CD8-positive, alpha-beta memory T cell (primary cell): ENCODE results near the gene DYSF. TPM values are rescaled to one million over a fixed set of nuclear protein-coding genes. Genes with fewer than 3 reads are reported as not detected.

Experiments used
- CTCF ChIA-PET: fragments of 350-600 bp; sonication (Branson Sonifier 250); formaldehyde crosslinking; loops from one replicate; lab custom pipeline; 2021; ENCODE audit warnings: antibody characterized with exemption; lab: Charles Lee
- POLR2A ChIA-PET: fragments of 350-600 bp; sonication (Branson Sonifier 250); formaldehyde crosslinking; loops from one replicate; lab custom pipeline; 2021; ENCODE audit warnings: antibody characterized with exemption; lab: Charles Lee
- DNase-seq, 5 donors: peaks; one replicate each; pipeline versions ENCODE4 v3.0.0 to v3.0.0-alpha.2; 2020 to 2022; ENCODE audit warnings: mixed read lengths in 1 of 5
- H3K27ac ChIP-seq: one replicate; pipeline ENCODE4 v1.7.0; 2013; ENCODE audit warnings: low read depth, mild to moderate bottlenecking, low read length, moderate library complexity
- H3K27me3 ChIP-seq: 2 replicates; pipeline ENCODE4 v1.7.0; 2013; ENCODE audit warnings: low read length, mild to moderate bottlenecking; ENCODE audit not compliant: insufficient read depth, poor library complexity, severe bottlenecking
- H3K36me3 ChIP-seq: 2 replicates; pipeline ENCODE4 v1.7.0; 2013; ENCODE audit warnings: mild to moderate bottlenecking, low read length, moderate library complexity; ENCODE audit not compliant: insufficient read depth
- H3K4me1 ChIP-seq: 2 replicates; pipeline ENCODE4 v1.7.0; 2013; ENCODE audit warnings: mild to moderate bottlenecking, low read length, moderate library complexity; ENCODE audit not compliant: insufficient read depth
- H3K4me3 ChIP-seq: 2 replicates; pipeline ENCODE4 v1.7.0; 2013; ENCODE audit warnings: mild to moderate bottlenecking, low read length
- H3K9me3 ChIP-seq: 2 replicates; pipeline ENCODE4 v1.7.0; 2013; ENCODE audit warnings: mild to moderate bottlenecking, low read length
- H3K27ac Mint-ChIP-seq, 8 donors: one replicate each; pipeline ENCODE4 v1.8.0; 2020 to 2021; ENCODE audit warnings: mixed read lengths in 8 of 8, mild to moderate bottlenecking in 6 of 8, inconsistent platforms in 3 of 8, moderate library complexity in 3 of 8
- H3K27me3 Mint-ChIP-seq, 2 donors: one replicate each; pipeline ENCODE4 v1.8.0; 2020 to 2021; ENCODE audit warnings: mixed read lengths in 2 of 2, mild to moderate bottlenecking in 1 of 2, moderate library complexity in 1 of 2
- H3K36me3 Mint-ChIP-seq, 3 donors: one replicate each; pipeline ENCODE4 v1.8.0; 2020 to 2021; ENCODE audit warnings: mixed read lengths in 3 of 3, inconsistent platforms in 1 of 3, mild to moderate bottlenecking in 1 of 3
- H3K4me1 Mint-ChIP-seq, 3 donors: one replicate each; pipeline ENCODE4 v1.8.0; 2020 to 2021; ENCODE audit warnings: mixed read lengths in 3 of 3, inconsistent platforms in 1 of 3, mild to moderate bottlenecking in 1 of 3
- H3K4me3 Mint-ChIP-seq, 7 donors: one replicate each; pipeline ENCODE4 v1.8.0; 2020 to 2021; ENCODE audit warnings: mixed read lengths in 7 of 7, mild to moderate bottlenecking in 6 of 7, moderate library complexity in 4 of 7, inconsistent platforms in 2 of 7
- H3K9me3 Mint-ChIP-seq, 5 donors: one replicate each; pipeline ENCODE4 v1.8.0; 2020 to 2022; ENCODE audit warnings: mixed read lengths in 5 of 5, mild to moderate bottlenecking in 3 of 5, moderate library complexity in 2 of 5, inconsistent platforms in 1 of 5
- polyA plus RNA-seq: library from polyadenylated mRNA; unstranded; fragments of 300-500 nt; fragmentation: Illumina TruSeq; gene quantifications from one replicate; pipeline ENCODE4 v1.2.3, GENCODE V29; 2021
- total RNA-seq, 2 experiments: library from RNA; stranded (reverse); gene quantifications; one replicate each; pipeline ENCODE4 v1.2.3, GENCODE V29; 2021

The DYSF gene
- total and polyA plus RNA-seq, 3 experiments from 2014 or later = 3.6 to 4.8 (median 3.9) TPM

DNA sequence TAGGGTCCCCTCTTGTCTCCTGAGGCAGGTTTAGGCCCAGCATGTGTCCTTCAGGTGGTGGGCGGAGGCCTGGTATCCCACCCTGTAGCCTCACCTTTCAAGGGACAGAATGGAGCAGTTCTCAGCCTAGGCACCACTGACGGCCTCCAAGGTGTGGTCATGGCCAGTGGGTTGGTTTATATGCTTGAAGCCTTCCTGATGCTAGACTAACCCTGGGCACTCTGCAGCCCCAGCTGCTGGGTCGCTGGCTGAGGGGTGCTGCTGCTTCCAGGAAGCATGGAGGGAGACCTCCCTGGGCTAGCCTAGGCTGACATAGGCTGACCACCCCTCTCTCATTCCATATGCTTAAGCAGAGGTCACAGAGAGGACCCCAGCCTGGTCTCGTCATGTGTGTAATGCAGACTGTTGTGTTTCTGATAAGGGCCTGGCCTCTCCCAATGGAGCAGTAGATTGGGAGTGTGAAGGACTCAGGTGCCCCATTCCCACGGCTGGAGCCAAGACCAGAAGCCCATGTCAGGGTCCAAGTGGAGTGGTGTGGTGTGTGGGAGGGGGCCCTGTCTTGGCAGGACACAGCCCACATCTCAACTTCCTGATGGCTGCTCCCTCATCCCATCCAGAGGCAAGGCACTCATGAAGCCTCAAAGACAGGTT lies 206.6 kb downstream of the DYSF start:
- peaks cover 3 to 12% (median 11%) of the 10 kb centered on the region in 3 donors for H3K36me3 Mint-ChIP-seq
- CTCF ChIA-PET = no interaction called here
- Histone ChIP-seq H3K9me3 (no peaks in the 10 kb centered on the region), H3K36me3 (no peaks in the 10 kb centered on the region), H3K4me1 (no peaks in the 10 kb centered on the region), H3K27me3 (no peaks in the 10 kb centered on the region), H3K4me3 (no peak overlapping the region), H3K27ac (no peak overlapping the region)
- no peaks in the 10 kb centered on the region for H3K4me1 Mint-ChIP-seq
- no peak overlapping the region for H3K4me3 Mint-ChIP-seq
- H3K27me3 Mint-ChIP-seq = no peaks in the 10 kb centered on the region
- no peak overlapping the region for H3K27ac Mint-ChIP-seq
- DNase-seq = no peak
- POLR2A ChIA-PET = no interaction called here
- peaks cover 7 to 24% (median 16%) of the 10 kb centered on the region in 5 donors for H3K9me3 Mint-ChIP-seq

GRCh38 chr2:71661782-71662181 lies 208.4 kb downstream of the DYSF start:
- no peaks in the 10 kb centered on the region for H3K4me1 ChIP-seq
- H3K36me3 ChIP-seq = no peaks in the 10 kb centered on the region
- no peak for DNase-seq
- Mint-ChIP-seq H3K4me1 (no peaks in the 10 kb centered on the region), H3K36me3 (peaks cover 3 to 14% (median 11%) of the 10 kb centered on the region in 3 donors), H3K27ac (no peak overlapping the region), H3K27me3 (no peaks in the 10 kb centered on the region), H3K4me3 (no peak overlapping the region), H3K9me3 (peaks cover 7 to 20% (median 16%) of the 10 kb centered on the region in 5 donors)
- H3K4me3 ChIP-seq = no peak overlapping the region
- CTCF ChIA-PET = no interaction called here
- no peak overlapping the region for H3K27ac ChIP-seq
- H3K9me3 ChIP-seq = no peaks in the 10 kb centered on the region
- POLR2A ChIA-PET = no interaction called here
- H3K27me3 ChIP-seq = no peaks in the 10 kb centered on the region

GRCh38 chr2:71662665-71663394 lies 209.5 kb downstream of the DYSF start:
- Mint-ChIP-seq H3K27me3 (no peaks in the 10 kb centered on the region), H3K4me3 (no peak overlapping the region), H3K36me3 (peaks cover 3 to 12% (median 11%) of the 10 kb centered on the region in 3 donors), H3K9me3 (peaks cover 7 to 14% (median 12%) of the 10 kb centered on the region in 5 donors), H3K27ac (no peak overlapping the region), H3K4me1 (no peaks in the 10 kb centered on the region)
- POLR2A ChIA-PET = no interaction called here
- Histone ChIP-seq H3K4me1 (no peaks in the 10 kb centered on the region), H3K36me3 (no peaks in the 10 kb centered on the region), H3K9me3 (no peaks in the 10 kb centered on the region), H3K27me3 (no peaks in the 10 kb centered on the region), H3K4me3 (no peak overlapping the region), H3K27ac (no peak overlapping the region)
- CTCF ChIA-PET = no interaction called here
- no peak for DNase-seq

DNA sequence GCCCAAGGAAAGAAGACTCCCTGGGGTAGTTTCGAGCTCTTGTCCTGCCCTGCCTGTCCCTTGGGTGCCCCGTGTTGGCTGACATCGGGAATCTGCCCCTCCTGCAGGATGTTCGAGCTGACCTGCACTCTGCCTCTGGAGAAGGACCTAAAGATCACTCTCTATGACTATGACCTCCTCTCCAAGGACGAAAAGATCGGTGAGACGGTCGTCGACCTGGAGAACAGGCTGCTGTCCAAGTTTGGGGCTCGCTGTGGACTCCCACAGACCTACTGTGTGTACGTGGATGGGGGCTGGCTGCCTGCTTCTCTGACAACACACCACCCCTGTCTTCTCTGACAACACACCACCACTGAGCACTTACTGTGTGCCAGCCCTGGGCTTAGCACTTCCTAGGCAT lies 210.8 kb downstream of the DYSF start:
- POLR2A ChIA-PET = no interaction called here
- H3K27me3 ChIP-seq = no peaks in the 10 kb centered on the region
- H3K4me1 ChIP-seq = no peaks in the 10 kb centered on the region
- Mint-ChIP-seq H3K27ac (no peak overlapping the region), H3K4me3 (no peak overlapping the region), H3K27me3 (no peaks in the 10 kb centered on the region), H3K4me1 (no peaks in the 10 kb centered on the region), H3K36me3 (peaks cover under 1 to 7% (median 2%) of the 10 kb centered on the region in 3 donors), H3K9me3 (peaks cover 0 to 4% (median 1%) of the 10 kb centered on the region in 5 donors)
- no peaks in the 10 kb centered on the region for H3K9me3 ChIP-seq
- H3K4me3 ChIP-seq = no peak overlapping the region
- no peak for DNase-seq
- CTCF ChIA-PET = no interaction called here
- H3K36me3 ChIP-seq = no peaks in the 10 kb centered on the region
- no peak overlapping the region for H3K27ac ChIP-seq

DNA sequence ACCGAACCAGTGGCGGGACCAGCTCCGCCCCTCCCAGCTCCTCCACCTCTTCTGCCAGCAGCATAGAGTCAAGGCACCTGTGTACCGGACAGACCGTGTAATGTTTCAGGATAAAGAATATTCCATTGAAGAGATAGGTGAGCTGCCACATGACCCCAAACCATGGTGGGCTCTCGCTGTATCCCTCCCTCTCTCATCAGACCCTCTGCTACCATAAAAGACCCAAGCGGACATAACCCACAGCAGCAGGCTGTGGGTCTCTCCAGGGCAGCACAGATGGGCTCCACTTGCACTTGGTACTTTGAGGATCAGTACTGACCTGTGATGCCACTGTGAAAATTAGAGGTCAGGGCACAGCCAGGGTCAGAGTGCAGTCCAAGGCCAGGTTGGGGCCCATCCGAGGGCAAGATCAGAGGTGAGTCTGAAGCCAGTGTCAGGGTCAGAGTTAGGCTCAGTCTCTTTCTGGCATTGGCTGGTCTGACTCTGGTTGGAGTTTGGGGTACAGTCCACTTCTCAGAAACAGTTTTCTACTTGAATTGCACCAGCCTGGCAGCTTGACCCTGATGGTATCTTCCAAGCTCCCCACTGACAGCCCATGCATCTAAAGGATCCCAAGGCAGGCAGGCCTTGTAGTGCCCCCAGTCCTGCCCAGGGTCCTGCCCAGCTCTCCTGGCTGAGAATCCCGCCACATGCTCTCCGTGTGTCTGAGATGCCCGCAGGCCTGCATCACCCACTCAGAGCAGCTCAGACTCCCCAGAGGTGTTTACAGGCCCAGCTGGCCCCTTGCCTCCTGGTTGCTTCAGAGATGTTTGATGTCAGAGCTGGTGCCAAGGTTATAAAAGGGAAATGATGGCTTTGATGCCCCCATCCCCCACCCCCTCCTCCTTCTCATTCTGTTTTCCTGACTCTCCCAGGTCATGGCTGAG lies 212.1 kb downstream of the DYSF start:
- no peak overlapping the region for H3K4me3 Mint-ChIP-seq
- no peak overlapping the region for H3K27ac ChIP-seq
- DNase-seq = no peak
- no peaks in the 10 kb centered on the region for H3K27me3 ChIP-seq
- POLR2A ChIA-PET = no interaction called here
- H3K27me3 Mint-ChIP-seq = no peaks in the 10 kb centered on the region
- no peak overlapping the region for H3K27ac Mint-ChIP-seq
- no peaks in the 10 kb centered on the region for H3K4me1 Mint-ChIP-seq
- H3K4me3 ChIP-seq = no peak overlapping the region
- no peaks in the 10 kb centered on the region for H3K4me1 ChIP-seq
- H3K9me3 Mint-ChIP-seq = peaks cover 0 to 4% (median 0%) of the 10 kb centered on the region in 5 donors
- H3K36me3 ChIP-seq = no peaks in the 10 kb centered on the region
- H3K36me3 Mint-ChIP-seq = peaks cover 0 to 15% (median 0%) of the 10 kb centered on the region in 3 donors
- CTCF ChIA-PET = no interaction called here
- no peaks in the 10 kb centered on the region for H3K9me3 ChIP-seq

GRCh38 chr2:71666094-71666474 lies 212.7 kb downstream of the DYSF start:
- Mint-ChIP-seq H3K27ac (no peak overlapping the region), H3K27me3 (no peaks in the 10 kb centered on the region), H3K36me3 (peaks cover 0 to 15% (median 0%) of the 10 kb centered on the region in 3 donors), H3K4me3 (no peak overlapping the region), H3K4me1 (no peaks in the 10 kb centered on the region), H3K9me3 (peaks cover 0 to 4% (median 0%) of the 10 kb centered on the region in 5 donors)
- no peaks in the 10 kb centered on the region for H3K27me3 ChIP-seq
- no peaks in the 10 kb centered on the region for H3K4me1 ChIP-seq
- H3K9me3 ChIP-seq = no peaks in the 10 kb centered on the region
- DNase-seq = no peak
- ChIA-PET POLR2A (no interaction called here), CTCF (no interaction called here)
- H3K27ac ChIP-seq = no peak overlapping the region
- H3K4me3 ChIP-seq = no peak overlapping the region
- H3K36me3 ChIP-seq = no peaks in the 10 kb centered on the region

DNA sequence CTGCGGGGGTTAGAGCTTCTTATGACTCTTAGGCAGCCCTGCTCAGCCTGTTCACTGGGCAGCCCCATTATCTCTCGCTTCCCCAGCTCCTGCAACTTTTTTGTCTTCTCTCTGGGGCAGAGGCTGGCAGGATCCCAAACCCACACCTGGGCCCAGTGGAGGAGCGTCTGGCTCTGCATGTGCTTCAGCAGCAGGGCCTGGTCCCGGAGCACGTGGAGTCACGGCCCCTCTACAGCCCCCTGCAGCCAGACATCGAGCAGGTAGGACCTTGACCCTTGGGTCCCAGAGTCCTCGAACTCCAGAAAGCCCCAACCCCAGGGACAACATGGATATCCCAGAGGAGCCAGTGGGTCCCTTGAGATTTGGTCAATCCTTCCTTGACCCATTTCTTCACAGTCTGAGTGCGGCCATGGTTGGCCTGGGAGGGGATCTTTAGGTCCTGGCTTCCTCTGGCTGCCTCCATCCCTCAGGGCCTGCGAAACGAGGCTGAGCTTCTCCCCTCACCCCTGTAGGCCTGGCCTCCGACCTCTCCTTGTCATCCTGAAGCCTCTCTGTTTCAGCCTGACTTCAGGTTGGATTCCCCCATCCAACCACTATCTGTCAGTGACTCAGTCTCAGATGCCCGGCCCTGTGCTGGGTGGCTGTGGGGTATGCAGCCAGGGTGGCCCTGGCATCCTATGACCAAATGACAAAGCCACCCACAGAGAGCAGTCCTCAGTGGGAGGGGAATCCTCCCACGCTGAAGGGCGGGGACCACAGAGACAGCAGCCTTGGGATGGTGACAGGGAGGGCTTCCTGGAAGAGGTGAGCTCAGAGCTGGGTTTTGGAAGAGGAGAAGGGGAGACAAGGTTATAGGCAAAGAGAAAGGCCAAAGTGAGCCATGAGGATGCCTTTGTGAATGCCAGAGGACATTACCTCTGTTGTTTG lies 214.2 kb downstream of the DYSF start:
- H3K27ac Mint-ChIP-seq = no peak overlapping the region
- H3K9me3 Mint-ChIP-seq = no peaks in the 10 kb centered on the region

More for the DNA sequence above, 214.2 kb downstream of the DYSF start:
- no peaks in the 10 kb centered on the region for H3K36me3 ChIP-seq
- no peak for DNase-seq
- H3K4me1 ChIP-seq = no peaks in the 10 kb centered on the region
- H3K27ac ChIP-seq = no peak overlapping the region
- Mint-ChIP-seq H3K4me1 (no peaks in the 10 kb centered on the region), H3K36me3 (peaks cover 0 to 15% (median 0%) of the 10 kb centered on the region in 3 donors), H3K4me3 (no peak overlapping the region), H3K27me3 (no peaks in the 10 kb centered on the region)
- no peaks in the 10 kb centered on the region for H3K9me3 ChIP-seq
- ChIA-PET CTCF (no interaction called here), POLR2A (no interaction called here)
- no peaks in the 10 kb centered on the region for H3K27me3 ChIP-seq
- no peak overlapping the region for H3K4me3 ChIP-seq
